ENCODE data around the gene ESPL1.

Gene ESPL1

DNA sequence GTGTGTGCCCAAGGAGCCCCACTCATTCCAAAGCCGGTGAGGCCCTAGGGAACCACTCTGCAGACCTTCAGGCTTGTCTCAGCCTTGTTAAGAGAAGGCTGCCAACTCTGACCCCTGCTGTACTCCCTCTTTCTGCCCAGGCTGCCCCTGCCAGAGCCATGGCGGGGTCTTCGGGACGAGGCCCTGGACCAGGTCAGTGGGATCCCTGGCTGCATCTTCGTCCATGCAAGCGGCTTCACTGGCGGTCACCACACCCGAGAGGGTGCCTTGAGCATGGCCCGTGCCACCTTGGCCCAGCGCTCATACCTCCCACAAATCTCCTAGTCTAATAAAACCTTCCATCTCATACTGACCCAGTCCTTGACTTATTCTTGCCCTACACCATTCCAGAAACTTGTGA lies 38.7 kb downstream of the ESPL1 start:
- no peak overlapping the region for H3K4me3 ChIP-seq (ENCODE audit: low read depth, low read length)
- H3K27me3 ChIP-seq (ENCODE audit: control insufficient read depth, insufficient read depth, low read length) = no peaks in the 10 kb centered on the region
- H3K9ac ChIP-seq (ENCODE audit: low read depth, low read length) = no peak overlapping the region
- peaks cover 71% of the 10 kb centered on the region for H3K36me3 ChIP-seq (ENCODE audit: control insufficient read depth, insufficient read depth, low read length)
- no peaks in the 10 kb centered on the region for H3K4me1 ChIP-seq (ENCODE audit: control insufficient read depth, insufficient read depth, low read length)
- no peaks in the 10 kb centered on the region for H3K9me3 ChIP-seq (ENCODE audit: control insufficient read depth, insufficient read depth, low read length)
- no peak overlapping the region for H3K27ac ChIP-seq (ENCODE audit: low read depth, low read length)

DNA sequence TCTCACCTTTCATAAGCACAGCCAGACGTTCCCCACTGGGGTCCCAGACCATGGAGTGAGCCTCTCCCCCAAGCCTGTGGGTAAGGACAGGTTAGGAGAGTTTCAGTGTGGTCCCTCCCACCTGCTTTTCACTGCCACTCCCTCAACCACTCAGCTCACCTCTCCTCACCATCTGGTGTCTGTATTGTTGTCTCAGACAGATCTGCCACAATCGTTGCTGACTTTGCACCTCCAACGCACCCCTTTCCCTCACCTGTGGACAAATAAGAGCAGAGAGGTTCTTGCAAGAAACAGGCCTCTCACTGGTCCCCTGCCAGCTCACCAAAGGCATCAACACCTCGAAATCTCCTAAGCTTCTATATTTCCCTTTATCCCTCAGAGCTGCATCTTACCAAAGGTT lies 40.2 kb downstream of the ESPL1 start:
- Histone ChIP-seq H3K27me3 (ENCODE audit: control insufficient read depth, insufficient read depth, low read length) (no peaks in the 10 kb centered on the region), H3K4me3 (ENCODE audit: low read depth, low read length) (no peak overlapping the region), H3K9ac (ENCODE audit: low read depth, low read length) (no peak overlapping the region), H3K4me1 (ENCODE audit: control insufficient read depth, insufficient read depth, low read length) (no peaks in the 10 kb centered on the region), H3K27ac (ENCODE audit: low read depth, low read length) (no peak overlapping the region), H3K36me3 (ENCODE audit: control insufficient read depth, insufficient read depth, low read length) (peaks cover 56% of the 10 kb centered on the region), H3K9me3 (ENCODE audit: control insufficient read depth, insufficient read depth, low read length) (no peaks in the 10 kb centered on the region)

DNA sequence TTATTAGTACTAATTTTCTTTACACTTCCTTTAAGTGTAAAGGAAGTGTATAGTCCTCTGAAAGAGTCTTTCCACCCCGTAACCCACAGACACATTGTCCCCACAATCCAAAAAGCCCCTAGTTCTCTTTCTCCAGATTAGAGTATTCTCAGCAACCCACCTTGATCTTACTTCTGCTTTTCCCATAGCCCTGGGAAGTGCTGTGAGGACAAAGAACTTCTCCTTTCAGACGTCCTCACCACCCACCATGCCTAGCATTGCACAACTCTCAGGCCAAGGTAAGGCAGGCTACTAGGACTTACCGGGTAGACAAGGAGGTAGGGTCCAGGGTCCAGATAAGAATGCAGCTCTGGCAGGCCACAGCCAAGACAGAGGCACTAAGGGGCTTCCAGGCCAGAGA lies 45.9 kb downstream of the ESPL1 start:
- H3K9ac ChIP-seq (ENCODE audit: low read depth, low read length) = no peak overlapping the region
- H3K9me3 ChIP-seq (ENCODE audit: control insufficient read depth, insufficient read depth, low read length) = no peaks in the 10 kb centered on the region
- no peak overlapping the region for H3K27ac ChIP-seq (ENCODE audit: low read depth, low read length)
- no peaks in the 10 kb centered on the region for H3K27me3 ChIP-seq (ENCODE audit: control insufficient read depth, insufficient read depth, low read length)
- H3K36me3 ChIP-seq (ENCODE audit: control insufficient read depth, insufficient read depth, low read length) = peaks cover 50% of the 10 kb centered on the region
- H3K4me3 ChIP-seq (ENCODE audit: low read depth, low read length) = no peak overlapping the region
- H3K4me1 ChIP-seq (ENCODE audit: control insufficient read depth, insufficient read depth, low read length) = no peaks in the 10 kb centered on the region

DNA sequence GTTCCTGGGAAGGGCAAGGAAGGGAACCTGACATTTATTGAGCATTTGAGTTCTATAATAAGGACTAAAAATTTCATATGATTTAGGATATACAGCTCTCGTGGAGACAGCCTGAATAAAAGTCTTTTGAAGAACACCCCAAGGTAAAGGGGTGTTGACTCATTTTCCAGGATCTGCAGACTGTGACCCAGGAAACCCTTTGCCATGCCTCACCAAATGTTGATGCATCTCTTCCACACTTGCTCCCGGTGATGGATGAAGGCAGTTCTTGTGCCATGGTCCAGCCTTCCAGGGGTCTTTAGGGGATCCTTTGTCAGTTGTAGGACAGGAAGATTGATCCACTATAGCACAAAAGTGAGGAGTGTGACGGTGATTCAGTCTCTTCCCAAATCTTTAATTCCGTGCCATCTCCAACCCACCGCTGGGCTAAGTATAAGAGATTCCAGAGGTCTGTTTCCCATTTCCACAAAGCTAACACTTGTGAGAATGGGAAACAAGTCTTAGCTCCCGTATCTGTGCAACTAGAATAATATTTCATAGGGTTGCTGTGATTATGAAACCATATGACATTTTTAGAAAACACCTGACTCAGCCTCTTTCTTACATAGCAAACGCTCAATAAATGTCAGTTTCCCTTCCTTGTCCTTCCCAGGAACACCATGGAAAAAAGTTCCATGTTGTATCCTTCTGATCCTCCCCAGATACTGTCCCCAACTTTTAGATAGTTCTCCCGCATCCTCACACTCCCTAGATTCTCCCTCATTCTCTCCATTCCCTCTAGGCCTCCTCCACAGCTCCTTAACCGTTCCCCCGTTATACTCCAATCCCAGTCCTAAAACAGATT lies 52.5 kb downstream of the ESPL1 start:
- H3K4me3 ChIP-seq (ENCODE audit: low read depth, low read length) = peak overlapping the region; percentile 87
- H3K27me3 ChIP-seq (ENCODE audit: control insufficient read depth, insufficient read depth, low read length) = peaks cover 12% of the 10 kb centered on the region
- H3K9ac ChIP-seq (ENCODE audit: low read depth, low read length) = peak overlapping the region; percentile 89; the same call in 1 of the 2 replicates
- H3K36me3 ChIP-seq (ENCODE audit: control insufficient read depth, insufficient read depth, low read length) = peaks cover 25% of the 10 kb centered on the region
- H3K9me3 ChIP-seq (ENCODE audit: control insufficient read depth, insufficient read depth, low read length) = no peaks in the 10 kb centered on the region
- peaks cover 10% of the 10 kb centered on the region; the same call in 1 of the 2 replicates for H3K4me1 ChIP-seq (ENCODE audit: control insufficient read depth, insufficient read depth, low read length)
- no peak overlapping the region for H3K27ac ChIP-seq (ENCODE audit: low read depth, low read length)

GRCh38 chr12:53324113-53324778 lies 56.1 kb downstream of the ESPL1 start:
- no peak overlapping the region for H3K9ac ChIP-seq (ENCODE audit: low read depth, low read length)
- H3K4me1 ChIP-seq (ENCODE audit: control insufficient read depth, insufficient read depth, low read length) = peaks cover 15% of the 10 kb centered on the region; the same call in 1 of the 2 replicates
- H3K27ac ChIP-seq (ENCODE audit: low read depth, low read length) = peak overlapping the region; percentile 85
- peaks cover 2% of the 10 kb centered on the region; the same call in 1 of the 2 replicates for H3K36me3 ChIP-seq (ENCODE audit: control insufficient read depth, insufficient read depth, low read length)
- H3K9me3 ChIP-seq (ENCODE audit: control insufficient read depth, insufficient read depth, low read length) = no peaks in the 10 kb centered on the region
- peaks cover 48% of the 10 kb centered on the region for H3K27me3 ChIP-seq (ENCODE audit: control insufficient read depth, insufficient read depth, low read length)
- H3K4me3 ChIP-seq (ENCODE audit: low read depth, low read length) = peak overlapping the region; percentile 63

DNA sequence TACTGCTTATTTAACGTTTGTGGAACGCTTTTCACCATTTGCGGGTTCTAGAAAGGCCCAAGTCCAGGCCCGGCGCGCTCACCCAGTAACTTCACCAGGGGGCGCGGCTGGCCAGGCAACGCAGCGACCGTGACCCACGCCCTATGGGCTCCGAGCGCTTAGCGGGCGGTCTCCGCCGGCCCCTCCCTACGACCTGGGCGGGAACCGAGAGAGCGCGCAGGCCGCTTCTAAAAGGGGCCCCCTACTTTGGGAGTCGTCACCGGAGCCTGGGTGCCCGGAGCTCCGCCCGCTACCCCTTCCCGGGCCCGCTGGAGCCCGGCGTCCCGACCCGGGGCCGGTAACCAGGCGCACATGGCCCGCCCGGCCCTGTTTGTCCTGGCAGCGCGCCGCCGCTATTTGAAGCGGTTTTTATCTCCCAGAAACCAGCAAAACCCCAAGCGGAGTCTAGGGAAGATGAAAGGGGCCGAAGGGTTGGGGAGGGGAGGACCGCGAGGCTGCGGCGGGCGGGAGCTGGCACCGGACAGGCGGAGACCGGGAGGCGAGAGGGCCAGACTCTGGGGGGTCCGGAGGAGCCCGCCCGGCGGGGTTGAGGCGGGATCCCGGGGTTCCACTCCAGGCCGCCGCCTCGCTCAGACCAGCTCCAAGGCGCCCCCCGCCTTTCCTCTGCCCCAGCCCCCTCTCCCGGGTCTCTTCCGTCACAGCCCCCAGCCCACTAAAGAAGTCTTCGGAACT lies 56.8 kb downstream of the ESPL1 start:
- no peaks in the 10 kb centered on the region for H3K36me3 ChIP-seq (ENCODE audit: control insufficient read depth, insufficient read depth, low read length)
- peaks cover 15% of the 10 kb centered on the region; the same call in 1 of the 2 replicates for H3K4me1 ChIP-seq (ENCODE audit: control insufficient read depth, insufficient read depth, low read length)
- peak overlapping the region; percentile 63 for H3K4me3 ChIP-seq (ENCODE audit: low read depth, low read length)
- H3K9me3 ChIP-seq (ENCODE audit: control insufficient read depth, insufficient read depth, low read length) = no peaks in the 10 kb centered on the region
- peak overlapping the region; percentile 42; the same call in 1 of the 2 replicates for H3K9ac ChIP-seq (ENCODE audit: low read depth, low read length)
- H3K27me3 ChIP-seq (ENCODE audit: control insufficient read depth, insufficient read depth, low read length) = peaks cover 49% of the 10 kb centered on the region
- H3K27ac ChIP-seq (ENCODE audit: low read depth, low read length) = peak overlapping the region; percentile 85

GRCh38 chr12:53325511-53326061 lies 57.5 kb downstream of the ESPL1 start:
- H3K4me3 ChIP-seq (ENCODE audit: low read depth, low read length) = peak overlapping the region; percentile 63
- peaks cover 49% of the 10 kb centered on the region for H3K27me3 ChIP-seq (ENCODE audit: control insufficient read depth, insufficient read depth, low read length)
- peaks cover 15% of the 10 kb centered on the region; the same call in 1 of the 2 replicates for H3K4me1 ChIP-seq (ENCODE audit: control insufficient read depth, insufficient read depth, low read length)
- H3K9me3 ChIP-seq (ENCODE audit: control insufficient read depth, insufficient read depth, low read length) = no peaks in the 10 kb centered on the region
- peak overlapping the region; percentile 85 for H3K27ac ChIP-seq (ENCODE audit: low read depth, low read length)
- no peaks in the 10 kb centered on the region for H3K36me3 ChIP-seq (ENCODE audit: control insufficient read depth, insufficient read depth, low read length)
- no peak overlapping the region for H3K9ac ChIP-seq (ENCODE audit: low read depth, low read length)

DNA sequence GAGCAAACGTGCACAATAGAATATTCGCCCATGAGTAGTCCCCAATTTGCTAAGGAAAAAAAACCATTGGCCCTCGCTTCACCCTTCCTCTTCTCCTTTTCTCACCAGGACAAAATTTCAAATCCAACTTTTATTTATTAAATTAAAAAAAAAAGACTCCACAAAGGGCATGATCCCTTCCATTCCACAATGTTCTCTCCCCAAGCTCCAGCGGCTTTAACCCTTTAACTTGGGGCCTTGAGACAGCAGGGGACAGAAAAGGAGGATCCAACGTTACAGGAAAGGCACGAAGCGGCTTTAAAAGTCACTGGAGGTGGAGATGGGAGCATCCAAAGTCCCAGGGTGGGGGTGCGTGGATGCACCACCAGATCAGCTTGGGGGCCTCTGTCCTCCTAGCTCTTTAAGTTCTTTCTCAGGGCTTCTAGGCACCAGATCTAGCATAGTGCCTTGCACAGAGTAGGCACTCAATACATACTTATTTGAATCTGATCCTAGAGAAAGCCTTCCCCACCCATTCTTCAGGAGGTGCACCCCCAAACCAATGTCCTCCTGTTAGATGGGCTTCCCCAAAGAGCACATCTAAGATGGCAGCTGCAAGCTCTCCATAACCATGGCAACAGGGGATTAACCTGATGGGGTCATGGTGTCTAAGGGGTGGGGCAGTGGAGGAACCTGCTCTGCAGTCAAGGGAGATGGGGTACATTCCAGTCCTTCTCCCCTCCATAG lies 58.5 kb downstream of the ESPL1 start:
- Histone ChIP-seq H3K9me3 (ENCODE audit: control insufficient read depth, insufficient read depth, low read length) (no peaks in the 10 kb centered on the region), H3K4me3 (ENCODE audit: low read depth, low read length) (no peak overlapping the region; the same call in 1 of the 2 replicates), H3K9ac (ENCODE audit: low read depth, low read length) (no peak overlapping the region), H3K4me1 (ENCODE audit: control insufficient read depth, insufficient read depth, low read length) (peaks cover 15% of the 10 kb centered on the region; the same call in 1 of the 2 replicates), H3K27me3 (ENCODE audit: control insufficient read depth, insufficient read depth, low read length) (peaks cover 49% of the 10 kb centered on the region), H3K27ac (ENCODE audit: low read depth, low read length) (no peak overlapping the region), H3K36me3 (ENCODE audit: control insufficient read depth, insufficient read depth, low read length) (no peaks in the 10 kb centered on the region)

GRCh38 chr12:53327435-53328042 lies 59.4 kb downstream of the ESPL1 start:
- Histone ChIP-seq H3K9me3 (ENCODE audit: control insufficient read depth, insufficient read depth, low read length) (no peaks in the 10 kb centered on the region), H3K4me1 (ENCODE audit: control insufficient read depth, insufficient read depth, low read length) (peaks cover 15% of the 10 kb centered on the region; the same call in 1 of the 2 replicates), H3K9ac (ENCODE audit: low read depth, low read length) (no peak overlapping the region), H3K4me3 (ENCODE audit: low read depth, low read length) (no peak overlapping the region), H3K36me3 (ENCODE audit: control insufficient read depth, insufficient read depth, low read length) (no peaks in the 10 kb centered on the region), H3K27me3 (ENCODE audit: control insufficient read depth, insufficient read depth, low read length) (peaks cover 49% of the 10 kb centered on the region), H3K27ac (ENCODE audit: low read depth, low read length) (no peak overlapping the region)

DNA sequence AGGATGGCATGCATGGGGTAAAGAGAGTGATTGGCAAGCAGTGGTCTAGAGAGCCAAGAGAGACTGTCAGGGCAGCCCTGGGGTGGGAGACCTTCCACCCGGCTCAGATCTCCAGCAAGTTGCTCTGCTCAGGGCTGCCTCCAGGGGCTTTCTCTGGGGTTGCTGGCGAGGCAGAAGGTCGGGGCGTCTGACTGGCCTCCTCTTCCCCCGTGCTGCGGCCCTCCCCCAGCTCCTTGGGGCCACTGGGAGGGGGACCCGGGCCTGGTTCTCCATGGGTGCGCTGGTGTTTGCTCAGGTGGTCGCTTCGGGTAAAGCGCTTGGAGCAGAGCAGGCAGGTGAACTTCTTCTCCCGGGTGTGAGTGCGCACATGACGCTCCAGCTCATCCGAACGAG lies 59.9 kb downstream of the ESPL1 start:
- Histone ChIP-seq H3K36me3 (ENCODE audit: control insufficient read depth, insufficient read depth, low read length) (no peaks in the 10 kb centered on the region), H3K27ac (ENCODE audit: low read depth, low read length) (no peak overlapping the region), H3K9me3 (ENCODE audit: control insufficient read depth, insufficient read depth, low read length) (no peaks in the 10 kb centered on the region), H3K4me3 (ENCODE audit: low read depth, low read length) (no peak overlapping the region), H3K9ac (ENCODE audit: low read depth, low read length) (no peak overlapping the region), H3K4me1 (ENCODE audit: control insufficient read depth, insufficient read depth, low read length) (peaks cover 15% of the 10 kb centered on the region; the same call in 1 of the 2 replicates), H3K27me3 (ENCODE audit: control insufficient read depth, insufficient read depth, low read length) (peaks cover 49% of the 10 kb centered on the region)

Measured in HUES48 (cell line).